NOMO-1 treated with dmso at 0.1 percent for 144 hours (cell line): ENCODE measurements around the gene EPB41.
A peak's percentile ranks its signal among the peaks of the same experiment; 100 is the strongest.

Experiments used
- DNase-seq: peaks from one replicate; lab custom pipeline; 2025; ENCODE audit not compliant: unreplicated experiment; lab: John Stamatoyannopoulos, UW

EPB41 gene

DNA sequence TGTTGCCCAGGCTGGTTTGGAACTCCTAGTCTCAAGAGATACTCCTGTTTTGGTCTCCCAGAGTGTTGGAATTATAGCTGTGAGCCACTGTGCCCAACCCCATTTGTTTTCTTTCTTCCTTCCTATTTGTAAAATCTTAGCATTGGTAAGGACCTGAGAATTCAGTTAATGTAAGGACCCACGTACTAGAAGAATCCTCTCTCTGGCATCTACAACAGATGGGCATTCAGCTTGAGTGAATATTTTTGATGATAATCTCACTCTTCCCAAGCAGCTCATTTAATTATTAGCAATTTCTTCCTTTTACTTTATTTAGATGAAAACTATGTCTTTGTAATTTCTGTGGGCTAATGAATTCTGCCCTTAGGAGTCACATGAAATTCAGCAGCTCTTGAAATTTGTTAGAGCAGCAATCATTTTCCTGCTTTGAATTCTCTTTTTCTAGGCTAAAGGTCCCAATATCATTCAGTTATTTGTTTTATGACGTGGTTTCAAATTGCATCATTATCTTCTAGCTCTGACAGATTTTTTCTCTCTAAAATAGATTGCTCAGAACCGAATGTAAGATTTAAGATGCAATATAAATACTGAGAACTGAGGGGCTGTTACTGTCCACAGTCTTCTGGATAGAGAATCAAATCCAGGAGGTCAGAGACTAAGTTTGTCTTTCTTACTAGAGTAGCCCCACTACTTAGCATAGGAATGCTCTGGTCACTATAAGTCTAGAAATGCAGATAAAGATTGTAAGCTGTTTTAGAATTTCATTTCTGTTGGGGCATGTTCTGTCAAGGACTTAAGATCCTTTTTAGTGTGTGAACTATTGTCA lies 59.4 kb downstream of the EPB41 start:
- no peak for DNase-seq

DNA sequence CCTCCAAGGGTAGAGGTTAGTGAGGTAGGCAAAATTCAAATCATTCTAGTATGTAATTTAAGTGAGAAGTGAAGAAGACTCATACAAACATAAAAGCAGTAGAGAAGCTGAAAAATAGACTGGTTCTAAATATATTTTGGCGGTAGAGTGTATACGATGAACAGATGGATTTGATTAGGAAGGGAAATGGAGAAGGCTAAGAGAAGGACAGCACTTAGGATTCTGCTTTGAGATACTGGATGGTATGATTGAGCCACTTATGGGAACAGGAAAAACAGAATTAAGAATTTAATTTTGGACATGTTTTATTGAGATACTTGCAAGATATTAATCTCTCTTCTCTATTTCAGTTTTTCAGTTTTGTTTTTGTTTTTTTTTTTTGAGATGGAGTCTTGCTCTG lies 60.1 kb downstream of the EPB41 start:
- DNase-seq: no peak

DNA sequence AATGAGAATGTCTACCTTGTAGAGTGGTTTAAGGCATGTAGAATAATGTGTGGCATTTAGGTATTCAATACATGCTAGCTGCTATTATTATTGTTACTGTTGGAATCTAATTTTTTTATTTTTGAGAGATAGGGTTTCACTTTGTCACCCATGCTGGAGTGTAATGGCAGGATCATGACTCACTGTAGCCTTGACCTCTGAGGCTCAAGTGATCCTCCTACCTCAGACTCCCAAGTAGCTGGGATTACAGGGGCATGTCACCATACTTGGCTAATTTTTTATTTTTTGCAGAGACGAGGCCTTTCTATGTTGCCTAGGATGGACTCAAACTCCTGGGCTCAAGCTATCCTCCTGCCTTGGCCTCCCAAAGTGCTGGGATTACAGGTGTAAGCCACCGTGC lies 61.9 kb downstream of the EPB41 start:
- DNase-seq: no peak

GRCh38 chr1:28981210-28981609 lies 66.8 kb downstream of the EPB41 start:
- no peak for DNase-seq

- no peak for DNase-seq
Observed at GRCh38 chr1:28982198-28982597, 67.8 kb downstream of the EPB41 start.

DNA sequence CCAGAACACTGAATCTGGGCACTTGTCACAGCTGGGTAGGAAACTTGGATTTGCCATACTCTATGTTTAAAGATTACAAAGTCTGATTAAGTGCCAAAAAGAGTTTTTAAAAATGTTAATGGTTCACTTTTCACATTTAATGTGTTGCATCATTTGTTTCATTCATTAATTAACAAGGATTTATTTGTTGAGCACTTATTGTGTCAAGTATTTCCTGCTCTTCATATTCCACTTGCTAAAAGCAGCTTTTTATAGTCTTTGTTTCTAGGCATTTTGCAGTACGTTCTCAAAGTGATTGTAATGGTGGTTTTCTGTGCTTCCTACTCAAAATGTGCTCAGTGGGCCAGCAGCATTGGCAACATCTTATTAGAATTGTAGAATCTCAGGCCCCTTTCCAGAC lies 68.7 kb downstream of the EPB41 start:
- DNase-seq: no peak

GRCh38 chr1:28983509-28984310 lies 69.3 kb downstream of the EPB41 start:
- no peak for DNase-seq

- DNase-seq: no peak
Observed at GRCh38 chr1:28984311-28984684, 69.9 kb downstream of the EPB41 start.

GRCh38 chr1:28985427-28985826 lies 71.1 kb downstream of the EPB41 start:
- DNase-seq: no peak

GRCh38 chr1:28986306-28986910 lies 72.0 kb downstream of the EPB41 start:
- peak; percentile 53 for DNase-seq

DNA sequence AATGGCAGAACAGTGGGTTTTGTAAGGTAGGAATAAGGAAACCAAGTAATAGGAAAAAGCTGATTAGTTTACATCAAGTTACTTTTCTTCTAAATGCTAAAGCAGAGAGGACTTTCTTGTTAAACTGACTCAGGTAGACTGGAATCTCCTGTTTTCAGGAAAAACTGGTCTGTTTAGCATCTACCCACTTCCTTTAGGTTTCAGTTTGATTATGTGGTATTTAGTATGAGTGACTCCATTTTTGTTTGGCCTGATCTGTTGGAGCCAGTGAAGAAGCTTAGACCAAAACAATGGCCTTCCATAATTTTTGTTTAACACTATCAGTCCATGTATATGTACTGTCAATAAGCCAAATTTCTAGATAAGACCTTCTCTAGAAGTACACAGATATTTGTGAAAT lies 88.4 kb downstream of the EPB41 start:
- DNase-seq: no peak

DNA sequence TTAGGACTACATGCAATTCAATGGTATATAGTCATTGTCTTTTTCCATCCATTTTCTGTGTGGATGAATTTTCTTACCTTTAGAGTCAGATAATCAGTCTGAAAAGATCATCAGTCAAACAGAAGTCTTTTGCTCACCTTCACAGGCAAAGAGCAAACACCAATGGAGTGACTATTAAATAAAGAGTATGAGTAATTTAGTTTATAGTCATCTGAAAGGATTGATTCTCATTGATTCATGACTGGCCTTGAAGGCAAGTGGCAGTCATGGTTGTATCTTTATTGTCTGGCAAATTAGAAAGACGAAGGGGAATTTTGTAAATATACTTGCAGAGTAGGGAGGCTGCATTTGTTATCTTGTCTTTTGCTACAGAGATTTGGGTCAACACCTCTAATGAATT lies 89.9 kb downstream of the EPB41 start:
- no peak for DNase-seq

GRCh38 chr1:29004798-29005197 lies 90.4 kb downstream of the EPB41 start:
- no peak for DNase-seq

DNA sequence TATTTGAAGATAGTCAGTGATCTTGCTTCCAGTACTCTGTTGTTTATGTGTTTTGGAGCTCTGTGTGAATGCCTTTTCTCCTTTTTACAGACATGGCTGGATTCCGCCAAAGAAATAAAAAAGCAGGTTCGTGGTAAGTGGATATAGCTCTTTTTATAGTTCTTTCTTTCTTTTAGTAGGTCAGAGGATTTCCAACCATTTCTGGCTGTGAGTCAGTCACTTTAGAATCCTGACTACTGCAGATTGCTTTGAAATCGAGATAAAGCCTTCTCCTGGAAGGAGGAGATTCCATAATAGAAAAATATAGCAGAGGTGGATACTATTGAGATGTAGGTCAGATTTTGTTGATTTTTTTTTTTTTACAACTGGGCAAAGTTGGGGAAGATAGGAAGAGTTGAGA lies 97.4 kb downstream of the EPB41 start:
- no peak for DNase-seq

- no peak for DNase-seq
Observed at GRCh38 chr1:29017235-29017634, 102.9 kb downstream of the EPB41 start.

DNA sequence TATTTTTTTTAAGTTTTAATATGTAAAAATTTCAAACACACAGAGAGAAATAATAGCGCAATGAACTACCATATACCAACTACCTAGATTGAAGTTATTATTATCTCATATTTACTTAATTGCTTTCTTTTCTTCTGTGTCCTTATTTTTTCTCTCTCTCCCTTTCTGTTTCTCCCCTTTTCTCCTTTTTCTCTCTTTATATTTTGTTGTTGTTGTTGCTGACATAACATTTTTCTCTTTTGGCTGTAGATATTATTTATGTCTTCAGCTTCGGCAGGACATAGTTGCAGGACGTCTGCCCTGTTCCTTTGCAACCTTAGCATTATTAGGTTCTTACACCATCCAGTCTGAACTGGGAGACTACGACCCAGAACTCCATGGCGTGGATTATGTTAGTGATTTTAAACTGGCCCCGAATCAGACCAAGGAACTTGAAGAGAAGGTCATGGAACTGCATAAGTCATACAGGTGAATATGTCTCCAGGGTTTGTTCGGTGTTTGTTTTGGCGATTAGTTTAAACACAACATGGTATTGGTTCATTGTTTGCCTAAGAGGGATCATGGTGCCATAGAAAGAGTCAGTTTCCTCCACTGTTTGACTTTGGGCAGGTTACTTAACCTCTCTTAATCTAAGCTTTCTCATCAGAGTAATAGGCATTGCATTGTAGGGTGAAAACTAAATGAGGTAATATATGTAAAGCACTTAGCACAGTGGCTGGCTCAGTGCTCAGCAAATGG lies 103.8 kb downstream of the EPB41 start:
- no peak for DNase-seq

DNA sequence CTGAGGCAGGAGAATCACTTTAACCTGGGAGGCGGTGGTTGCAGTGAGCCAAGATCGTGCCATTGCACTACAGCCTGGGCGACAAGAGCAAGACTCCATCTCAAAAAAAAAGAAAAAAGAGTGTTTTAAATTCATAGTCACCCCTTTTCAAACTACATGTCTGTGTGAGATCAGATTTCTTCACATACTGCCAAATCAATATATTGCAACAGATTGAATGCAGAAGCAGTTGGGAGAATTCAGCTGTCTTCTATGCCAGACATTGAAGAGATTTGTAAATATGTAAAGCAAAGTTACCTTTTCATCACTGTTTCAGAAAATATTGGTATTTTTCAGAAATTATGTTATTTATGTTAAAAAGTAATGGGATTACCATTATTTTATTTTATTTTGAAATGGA lies 108.3 kb downstream of the EPB41 start:
- DNase-seq: no peak

DNA sequence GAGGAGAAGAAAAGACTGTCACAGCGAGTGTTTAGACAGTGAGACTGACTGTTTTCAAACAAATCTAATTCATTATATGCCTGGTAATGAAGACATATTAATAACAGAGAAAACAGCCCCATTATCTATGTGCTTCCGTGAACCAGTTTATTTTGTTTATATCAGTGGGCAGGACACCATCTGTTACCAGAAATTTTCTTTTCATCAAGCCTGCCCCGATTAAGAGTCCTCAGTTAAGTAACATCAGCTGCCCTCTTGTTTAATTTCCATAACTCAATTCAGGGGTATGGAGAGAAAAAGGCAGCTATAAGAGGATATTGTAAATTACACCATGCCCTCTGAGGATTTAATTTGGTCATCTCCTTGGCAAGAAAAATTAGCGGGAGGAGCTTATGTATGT lies 115.3 kb downstream of the EPB41 start:
- DNase-seq: no peak

GRCh38 chr1:29032841-29033240 lies 118.5 kb downstream of the EPB41 start:
- DNase-seq: no peak

GRCh38 chr1:29033829-29034466 lies 119.6 kb downstream of the EPB41 start:
- DNase-seq: no peak
